NB4 (cell line): ENCODE results near the gene TUT1.
A peak's percentile ranks its signal among the peaks of the same experiment; 100 is the strongest.
"Not testable (repeated sequence)": the region's sequence is repeated elsewhere in the genome, so short reads cannot be mapped to it uniquely, and the experiment has no call there.

ENCODE experiments used
- DNase-seq: peaks from one replicate; pipeline ENCODE4 v3.0.0; 2010; ENCODE audit warnings: low read depth
- H3K4me3 ChIP-seq: one replicate; pipeline ENCODE4 v1.5.1; 2011; ENCODE audit warnings: mild to moderate bottlenecking, low read depth, low read length, moderate library complexity
- MYC ChIP-seq: IDR thresholded peaks from 2 replicates; pipeline ENCODE4 v1.6.1; 2011; ENCODE audit warnings: low read depth, low read length
- POLR2A ChIP-seq: IDR thresholded peaks from 2 replicates; pipeline ENCODE4 v1.6.1; 2011; ENCODE audit warnings: mild to moderate bottlenecking; ENCODE audit not compliant: insufficient read length; ENCODE audit errors: extremely low read depth
- TF ChIP-seq, protein P1 (sequence below): IDR thresholded peaks from one replicate; pipeline ENCODE4 v1.5.1; 2012; ENCODE audit warnings: low read depth, low read length
- TF ChIP-seq, protein P2 (sequence below): IDR thresholded peaks from 2 replicates; pipeline ENCODE4 v1.6.1; 2011; ENCODE audit warnings: low read depth, low read length

The TUT1 gene

DNA sequence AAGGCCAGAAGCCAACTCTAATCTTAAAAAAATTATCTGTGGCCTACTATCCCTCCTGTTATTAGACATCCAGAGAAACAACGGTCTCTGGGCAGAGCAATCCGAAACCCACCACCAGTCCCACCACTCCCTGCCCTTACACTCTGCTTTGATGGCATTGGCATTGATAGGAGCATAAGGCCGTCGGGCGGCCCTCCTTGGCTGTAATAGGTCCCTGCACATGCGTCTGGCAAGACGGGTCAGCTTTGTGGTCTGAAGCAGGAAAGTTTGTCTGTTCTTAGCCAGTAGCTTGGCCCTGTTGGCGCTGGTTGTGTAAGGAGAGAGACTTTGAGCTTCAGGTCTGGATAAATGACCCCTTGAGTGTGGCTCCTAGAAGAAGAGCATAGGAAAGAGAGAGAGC is 3.8 kb upstream of the TUT1 start:
- DNase-seq: no peak
- no peak for TF ChIP-seq MYC
- TF ChIP-seq, protein P1, sequence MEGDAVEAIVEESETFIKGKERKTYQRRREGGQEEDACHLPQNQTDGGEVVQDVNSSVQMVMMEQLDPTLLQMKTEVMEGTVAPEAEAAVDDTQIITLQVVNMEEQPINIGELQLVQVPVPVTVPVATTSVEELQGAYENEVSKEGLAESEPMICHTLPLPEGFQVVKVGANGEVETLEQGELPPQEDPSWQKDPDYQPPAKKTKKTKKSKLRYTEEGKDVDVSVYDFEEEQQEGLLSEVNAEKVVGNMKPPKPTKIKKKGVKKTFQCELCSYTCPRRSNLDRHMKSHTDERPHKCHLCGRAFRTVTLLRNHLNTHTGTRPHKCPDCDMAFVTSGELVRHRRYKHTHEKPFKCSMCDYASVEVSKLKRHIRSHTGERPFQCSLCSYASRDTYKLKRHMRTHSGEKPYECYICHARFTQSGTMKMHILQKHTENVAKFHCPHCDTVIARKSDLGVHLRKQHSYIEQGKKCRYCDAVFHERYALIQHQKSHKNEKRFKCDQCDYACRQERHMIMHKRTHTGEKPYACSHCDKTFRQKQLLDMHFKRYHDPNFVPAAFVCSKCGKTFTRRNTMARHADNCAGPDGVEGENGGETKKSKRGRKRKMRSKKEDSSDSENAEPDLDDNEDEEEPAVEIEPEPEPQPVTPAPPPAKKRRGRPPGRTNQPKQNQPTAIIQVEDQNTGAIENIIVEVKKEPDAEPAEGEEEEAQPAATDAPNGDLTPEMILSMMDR: no peak
- no peak for TF ChIP-seq POLR2A
- TF ChIP-seq, protein P2, sequence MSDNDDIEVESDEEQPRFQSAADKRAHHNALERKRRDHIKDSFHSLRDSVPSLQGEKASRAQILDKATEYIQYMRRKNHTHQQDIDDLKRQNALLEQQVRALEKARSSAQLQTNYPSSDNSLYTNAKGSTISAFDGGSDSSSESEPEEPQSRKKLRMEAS: no peak
- no peak overlapping the region for H3K4me3 ChIP-seq

DNA sequence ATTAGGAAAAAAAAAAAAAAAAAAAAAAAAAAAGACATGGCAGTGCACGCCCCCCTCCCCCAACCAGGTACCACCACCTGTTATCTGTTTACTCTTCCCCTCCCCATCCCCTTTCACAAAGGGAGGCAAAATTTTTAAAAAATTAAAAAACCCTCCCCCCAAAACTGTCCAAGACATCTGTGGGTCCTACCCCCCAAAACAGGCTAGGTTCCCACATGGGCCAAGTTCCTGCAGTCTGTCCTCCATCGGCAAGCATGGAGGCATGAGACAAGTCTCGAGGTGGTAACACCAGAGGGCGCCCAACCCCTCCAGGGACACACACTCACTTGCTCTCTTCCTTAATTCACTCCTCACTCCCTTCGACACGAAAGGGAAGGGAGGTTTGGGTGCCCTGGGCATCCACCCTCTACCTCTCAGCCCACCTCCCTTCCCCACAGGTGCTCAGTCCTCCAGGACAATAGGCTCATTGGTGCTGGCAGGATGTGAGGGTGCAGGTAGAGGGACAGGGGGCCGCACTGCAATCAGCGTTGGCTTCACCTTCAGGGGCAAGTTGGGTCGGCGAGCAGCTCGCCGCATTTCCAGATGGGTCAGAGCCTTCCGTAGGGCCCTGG is 2.2 kb upstream of the TUT1 start:
- H3K4me3 ChIP-seq: no peak overlapping the region
- TF ChIP-seq POLR2A: no peak
- TF ChIP-seq, protein P1: peak; percentile 90
- peak; percentile 94 for TF ChIP-seq MYC
- TF ChIP-seq, protein P2: peak; percentile 94
- DNase-seq: peak; percentile 94

DNA sequence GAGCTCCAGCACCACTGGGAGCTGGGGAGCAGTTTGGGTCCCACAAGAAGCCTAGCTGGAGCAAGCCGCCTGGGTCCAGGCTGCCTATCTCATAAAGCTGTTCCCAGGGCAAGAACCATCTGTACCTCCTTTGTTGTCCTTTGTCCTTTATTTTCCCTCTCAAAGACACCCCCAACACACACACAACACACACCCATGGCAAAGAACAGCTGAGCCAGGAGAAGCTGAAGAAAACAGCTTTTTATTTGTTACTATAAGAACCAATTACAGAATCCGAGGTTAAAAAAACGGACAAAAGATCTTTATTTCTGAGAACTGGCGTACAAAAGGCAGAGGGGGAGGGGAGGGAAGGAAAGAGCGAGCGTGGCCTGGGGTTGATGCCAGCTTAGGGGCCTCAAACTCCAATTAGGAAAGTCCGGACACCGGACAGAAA is 1.7 kb upstream of the TUT1 start:
- TF ChIP-seq, protein P1: no peak
- TF ChIP-seq, protein P2: no peak
- TF ChIP-seq MYC: no peak
- TF ChIP-seq POLR2A: no peak
- H3K4me3 ChIP-seq: peak overlapping the region; percentile 61
- no peak for DNase-seq

DNA sequence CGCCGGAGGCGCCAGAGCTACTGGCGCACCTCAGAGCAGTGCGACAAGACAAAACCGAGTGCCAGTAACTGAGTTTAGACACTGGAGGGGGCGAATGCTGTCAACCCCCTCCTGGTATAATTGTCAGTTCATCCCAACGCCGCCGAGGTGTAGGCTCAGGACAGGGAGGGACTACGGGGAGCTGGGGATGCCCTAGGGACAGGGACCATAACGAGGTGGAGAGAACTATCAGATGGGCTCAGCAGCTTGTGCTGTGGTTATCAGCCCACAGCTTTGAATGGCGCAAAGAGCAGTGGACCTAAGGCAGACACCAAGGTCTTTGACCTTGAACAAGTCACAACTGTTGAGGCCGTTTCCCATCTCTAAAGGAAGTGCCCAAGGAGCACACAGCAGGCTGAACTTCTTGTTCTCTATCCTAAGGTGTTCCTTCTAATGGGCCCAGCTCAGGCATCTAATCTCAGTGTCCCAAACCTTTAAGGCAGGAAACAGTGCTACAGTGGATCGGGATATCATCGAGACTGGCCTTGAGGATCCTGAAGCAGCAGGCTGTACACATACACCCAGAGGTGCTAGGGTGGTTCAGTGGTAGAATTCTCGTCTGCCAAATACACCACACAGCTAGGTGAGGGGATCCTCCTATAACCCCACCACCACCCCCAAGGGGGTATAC is 958 bp upstream of the TUT1 start:
- H3K4me3 ChIP-seq: peak overlapping the region; percentile 61
- DNase-seq: no peak

DNA sequence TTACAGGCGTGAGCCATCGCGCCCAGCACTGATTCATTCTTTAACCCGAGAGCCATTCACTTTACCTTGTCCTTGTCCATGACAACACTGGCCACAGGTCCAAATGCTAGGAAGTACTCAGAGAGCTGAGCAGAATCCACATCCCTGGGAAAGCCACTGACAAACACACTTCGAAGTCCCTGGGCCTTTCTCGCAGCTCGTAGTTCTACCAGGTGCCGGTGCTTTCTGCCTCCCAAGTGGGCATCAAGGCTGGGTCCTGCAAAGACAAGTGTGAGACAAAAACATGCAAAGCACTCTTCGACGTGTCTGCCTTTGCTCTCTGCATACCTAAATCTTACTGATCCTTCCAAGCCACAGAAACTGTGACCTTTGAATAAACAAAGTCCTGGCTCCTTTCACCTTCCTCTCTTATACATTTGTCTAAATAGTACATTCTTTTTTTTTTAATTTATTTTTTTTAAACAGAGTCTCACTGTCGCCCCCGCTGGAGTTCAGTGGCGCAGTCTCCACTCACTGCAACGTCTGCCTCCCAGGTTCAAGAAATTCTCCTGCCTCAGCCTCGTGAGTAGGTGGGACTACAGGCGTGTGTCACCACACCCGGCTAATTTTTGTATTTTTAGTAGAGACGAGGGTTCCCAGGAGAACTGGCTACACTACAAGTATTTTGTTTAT is 2.2 kb downstream of the TUT1 start:
- H3K4me3 ChIP-seq: no peak overlapping the region
- no peak for TF ChIP-seq POLR2A
- TF ChIP-seq, protein P1: peak; percentile 46
- DNase-seq: peak; percentile 44

More for the DNA sequence above, 958 bp upstream of the TUT1 start:
- TF ChIP-seq, protein P1: peak; percentile 17
- no peak for TF ChIP-seq POLR2A
- TF ChIP-seq, protein P2: no peak
- TF ChIP-seq MYC: no peak

DNA sequence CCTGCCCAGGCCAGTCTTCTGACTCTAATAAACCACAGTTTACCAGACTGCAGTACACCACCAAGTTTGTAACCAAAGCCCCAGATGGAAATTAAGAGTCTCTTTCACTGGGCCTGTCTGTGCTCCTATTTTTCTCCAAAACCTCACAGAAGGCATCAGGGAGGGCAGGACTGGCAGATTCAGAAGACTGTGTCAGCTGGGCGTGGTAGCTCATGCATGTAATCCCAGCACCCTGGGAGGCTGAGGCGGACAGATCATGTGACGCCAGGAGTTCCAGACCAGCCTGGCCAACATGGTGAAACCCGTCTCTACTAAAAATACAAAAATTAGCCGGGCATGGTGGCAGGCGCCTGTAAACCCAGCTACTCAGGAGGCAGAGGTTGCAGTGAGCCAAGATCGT is 6.0 kb downstream of the TUT1 start:
- not testable (repeated sequence) for H3K4me3 ChIP-seq, DNase-seq

DNA sequence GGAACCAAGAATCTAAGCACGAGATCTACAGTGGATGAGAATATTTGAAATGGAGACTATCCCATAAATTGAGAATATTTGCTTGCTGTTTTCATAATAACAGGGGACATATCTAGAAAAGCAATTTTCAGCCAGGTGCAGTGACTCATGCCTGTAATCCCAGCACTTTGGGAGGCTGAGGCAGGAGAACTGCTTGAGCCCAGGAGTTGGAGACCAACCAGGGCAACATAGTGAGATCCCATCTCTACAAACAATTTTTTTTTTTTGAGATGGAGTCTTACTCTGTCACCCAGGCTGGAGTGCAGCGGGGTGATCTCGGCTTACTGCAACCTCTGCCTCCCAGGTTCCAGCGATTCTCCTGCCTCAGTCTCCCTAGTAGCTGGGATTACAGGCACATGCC is 9.6 kb downstream of the TUT1 start:
- H3K4me3 ChIP-seq, DNase-seq: not testable (repeated sequence)
